ENCODE results near the gene PLSCR5.

DNA sequence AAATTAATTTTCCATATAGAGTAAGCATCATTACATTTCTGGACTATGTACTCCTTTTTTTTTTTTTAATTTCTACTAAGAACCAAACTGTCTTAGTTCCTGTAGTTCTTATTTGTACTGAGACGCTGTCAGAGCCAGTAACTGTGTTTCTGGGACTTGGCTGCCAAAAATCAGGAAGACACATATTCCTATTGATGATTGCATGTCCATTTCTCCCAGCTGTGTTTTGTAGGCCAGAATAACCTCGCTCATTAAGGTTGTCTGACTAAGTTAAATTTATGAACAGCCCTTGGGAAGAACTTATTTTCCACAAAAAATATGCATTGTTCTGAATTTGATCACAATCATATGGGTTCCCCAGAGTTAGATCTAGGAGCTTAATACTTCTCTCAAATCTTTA is 29.5 kb downstream of the PLSCR5 start:
- TF ChIP-seq EP300 (IDR thresholded peaks at IDR 0.05; ENCODE audit: borderline replicate concordance in 1 of 2, control insufficient read depth in 1 of 2, low read depth in 2 of 2, low read length in 2 of 2) (no peak), RCOR1 (conservative IDR thresholded peaks at IDR 0.05; ENCODE audit: low read depth, low read length) (no peak), POLR2AphosphoS5 (IDR thresholded peaks at IDR 0.05; ENCODE audit: low read length) (no peak), NBN (IDR thresholded peaks at IDR 0.05) (no peak)
- TF ChIP-seq, protein P1, sequence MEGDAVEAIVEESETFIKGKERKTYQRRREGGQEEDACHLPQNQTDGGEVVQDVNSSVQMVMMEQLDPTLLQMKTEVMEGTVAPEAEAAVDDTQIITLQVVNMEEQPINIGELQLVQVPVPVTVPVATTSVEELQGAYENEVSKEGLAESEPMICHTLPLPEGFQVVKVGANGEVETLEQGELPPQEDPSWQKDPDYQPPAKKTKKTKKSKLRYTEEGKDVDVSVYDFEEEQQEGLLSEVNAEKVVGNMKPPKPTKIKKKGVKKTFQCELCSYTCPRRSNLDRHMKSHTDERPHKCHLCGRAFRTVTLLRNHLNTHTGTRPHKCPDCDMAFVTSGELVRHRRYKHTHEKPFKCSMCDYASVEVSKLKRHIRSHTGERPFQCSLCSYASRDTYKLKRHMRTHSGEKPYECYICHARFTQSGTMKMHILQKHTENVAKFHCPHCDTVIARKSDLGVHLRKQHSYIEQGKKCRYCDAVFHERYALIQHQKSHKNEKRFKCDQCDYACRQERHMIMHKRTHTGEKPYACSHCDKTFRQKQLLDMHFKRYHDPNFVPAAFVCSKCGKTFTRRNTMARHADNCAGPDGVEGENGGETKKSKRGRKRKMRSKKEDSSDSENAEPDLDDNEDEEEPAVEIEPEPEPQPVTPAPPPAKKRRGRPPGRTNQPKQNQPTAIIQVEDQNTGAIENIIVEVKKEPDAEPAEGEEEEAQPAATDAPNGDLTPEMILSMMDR (IDR thresholded peaks at IDR 0.05 in 2 of 3, conservative IDR thresholded peaks at IDR 0.05 in 1 of 3; ENCODE audit: control insufficient read depth in 2 of 3, extremely low read depth in 1 of 3, insufficient read depth in 1 of 3, low read depth in 3 of 3, low read length in 3 of 3): no peak
